Stimulated activated CD4-positive, alpha-beta T cell treated with anti-CD3 and anti-CD28 coated beads, Interleukin-1b, Interleukin-23, amount 100 ng/mL, for 4 hours (primary cell): Measurements from ENCODE around the gene YWHAG.
A peak's percentile ranks its signal among the peaks of the same experiment; 100 is the strongest.
"Not testable (repeated sequence)": the region's sequence is repeated elsewhere in the genome, so short reads cannot be mapped to it uniquely, and the experiment has no call there.

ENCODE experiments used
- DNase-seq, 2 donors: peaks; one replicate each; pipeline ENCODE4 v3.0.0-alpha.2; 2020; ENCODE audit warnings: low read depth in 2 of 2

The YWHAG gene

DNA sequence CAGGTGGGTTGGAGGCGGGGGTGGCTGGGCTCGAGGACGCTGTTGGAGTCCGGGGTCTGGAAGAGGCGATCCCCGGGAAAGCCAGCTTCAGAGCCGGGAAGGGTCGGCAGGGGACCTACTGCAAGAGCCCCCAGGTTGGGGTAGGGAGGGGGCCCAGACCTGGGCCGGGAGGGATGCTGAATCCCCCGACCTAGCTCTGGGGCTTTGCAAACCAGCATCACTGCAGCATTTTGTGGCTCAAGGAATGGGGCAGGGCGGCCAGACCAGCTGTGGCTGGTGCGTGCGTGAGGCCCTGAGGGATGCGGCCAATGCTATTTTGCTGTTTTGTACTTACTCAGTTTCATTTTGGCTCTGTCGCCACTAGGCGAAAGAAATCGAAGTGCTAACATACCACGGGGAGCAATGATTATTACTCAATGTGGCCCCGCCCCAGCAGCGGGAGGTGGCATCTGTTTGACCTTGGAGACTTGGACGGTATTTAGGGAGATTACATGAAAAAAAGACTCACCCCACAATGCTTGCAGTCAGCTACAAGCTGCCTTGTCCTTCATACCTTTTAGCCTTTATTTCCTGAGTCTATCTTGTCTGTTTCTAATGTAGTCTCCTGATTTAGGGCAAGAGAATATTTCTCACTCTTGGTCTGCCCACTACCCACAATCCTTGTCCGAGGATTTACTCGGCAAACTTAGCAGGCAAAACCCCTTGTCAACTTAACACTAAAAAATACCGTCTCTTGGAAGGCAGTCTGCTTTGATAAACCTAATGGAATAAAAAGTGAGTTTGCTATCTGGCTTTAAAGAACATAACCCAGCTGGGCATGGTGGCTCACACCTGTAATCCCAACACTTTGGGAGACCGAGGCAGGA, 40.1 kb downstream of the YWHAG start:
- peak; percentile 31 to 38 for DNase-seq

DNA sequence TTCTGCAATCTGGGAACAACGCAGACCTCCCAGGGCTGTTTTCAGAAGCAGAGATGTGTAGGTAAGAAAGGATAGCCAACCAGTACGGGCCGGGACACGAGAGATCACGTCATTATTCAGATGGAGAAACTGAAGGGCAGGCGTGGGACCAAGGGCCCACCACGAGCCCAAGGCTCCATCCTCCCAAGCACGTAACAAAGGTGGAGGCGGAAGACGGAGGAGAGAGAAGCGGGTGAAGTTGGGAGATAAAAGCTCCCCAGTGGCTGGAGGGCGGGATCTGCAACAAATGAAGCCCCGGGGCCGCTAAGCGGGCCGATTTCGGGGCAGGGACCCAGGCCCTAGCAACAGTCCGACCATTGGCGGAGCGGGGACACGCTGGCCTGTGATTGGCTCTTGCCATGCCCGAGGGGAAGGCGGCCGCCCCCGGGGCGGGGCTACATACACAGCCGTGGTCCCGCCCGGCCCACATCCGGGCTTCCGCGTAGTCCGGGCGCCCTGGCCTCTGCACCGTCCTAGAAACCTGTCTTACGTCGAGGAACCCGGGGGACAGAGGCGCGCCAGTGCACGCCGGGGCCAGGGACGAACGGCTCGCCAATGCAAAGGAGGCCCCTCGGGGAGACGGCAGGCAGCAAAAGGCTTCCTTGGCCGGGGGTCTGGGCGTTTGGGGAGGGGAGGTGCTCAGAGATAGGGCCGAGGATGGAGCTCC, 40.9 kb downstream of the YWHAG start:
- DNase-seq = peak; percentile 89 to 90

DNA sequence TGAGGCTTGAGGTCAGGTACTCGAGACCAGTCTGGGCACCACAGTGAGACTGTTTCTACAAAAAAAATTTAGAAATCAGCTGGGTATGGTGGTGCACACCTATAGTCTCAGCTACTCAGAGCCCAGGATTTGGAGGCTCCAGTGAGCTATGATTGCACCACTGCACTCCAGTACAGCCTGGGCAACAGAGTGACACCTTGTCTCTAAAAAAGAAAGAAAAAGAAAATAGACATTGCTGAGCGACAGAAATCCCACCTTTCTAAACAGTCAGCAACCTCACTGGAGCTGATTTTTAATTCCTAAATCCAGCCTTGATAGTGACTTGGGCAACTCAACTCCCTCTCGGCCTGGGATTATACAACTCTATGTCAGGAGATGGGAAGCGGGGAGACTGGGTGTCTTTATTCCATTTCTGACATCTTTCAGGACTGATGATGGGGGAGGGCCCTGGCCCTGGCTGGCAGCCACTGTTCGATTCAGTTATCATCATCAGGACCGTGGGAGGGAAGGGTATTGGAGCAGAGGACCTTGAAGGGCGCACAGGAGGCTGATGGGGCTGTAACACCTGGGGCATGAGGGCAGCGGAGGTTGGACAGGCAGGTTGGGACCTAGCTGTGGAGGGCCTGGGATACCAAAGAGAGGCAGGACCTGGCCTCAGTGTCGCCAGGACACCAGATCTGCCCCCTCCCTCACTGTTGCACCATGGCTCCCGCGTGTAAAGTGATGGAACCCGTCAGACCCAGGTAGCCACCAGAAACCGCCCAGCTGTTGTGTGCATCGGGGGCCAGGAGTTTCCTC, 41.6 kb downstream of the YWHAG start:
- DNase-seq = no peak

GRCh38 chr7:76315364-76315763, 43.4 kb downstream of the YWHAG start:
- no peak for DNase-seq

- not testable (repeated sequence) for DNase-seq
Observed at GRCh38 chr7:76314740-76315139, 44.1 kb downstream of the YWHAG start.

GRCh38 chr7:76314042-76314721, 44.6 kb downstream of the YWHAG start:
- DNase-seq = peak; percentile 97

- not testable (repeated sequence) for DNase-seq
Observed at GRCh38 chr7:76311838-76312237, 47.0 kb downstream of the YWHAG start.

- no peak for DNase-seq
Observed at GRCh38 chr7:76310102-76310957, 48.5 kb downstream of the YWHAG start.

DNA sequence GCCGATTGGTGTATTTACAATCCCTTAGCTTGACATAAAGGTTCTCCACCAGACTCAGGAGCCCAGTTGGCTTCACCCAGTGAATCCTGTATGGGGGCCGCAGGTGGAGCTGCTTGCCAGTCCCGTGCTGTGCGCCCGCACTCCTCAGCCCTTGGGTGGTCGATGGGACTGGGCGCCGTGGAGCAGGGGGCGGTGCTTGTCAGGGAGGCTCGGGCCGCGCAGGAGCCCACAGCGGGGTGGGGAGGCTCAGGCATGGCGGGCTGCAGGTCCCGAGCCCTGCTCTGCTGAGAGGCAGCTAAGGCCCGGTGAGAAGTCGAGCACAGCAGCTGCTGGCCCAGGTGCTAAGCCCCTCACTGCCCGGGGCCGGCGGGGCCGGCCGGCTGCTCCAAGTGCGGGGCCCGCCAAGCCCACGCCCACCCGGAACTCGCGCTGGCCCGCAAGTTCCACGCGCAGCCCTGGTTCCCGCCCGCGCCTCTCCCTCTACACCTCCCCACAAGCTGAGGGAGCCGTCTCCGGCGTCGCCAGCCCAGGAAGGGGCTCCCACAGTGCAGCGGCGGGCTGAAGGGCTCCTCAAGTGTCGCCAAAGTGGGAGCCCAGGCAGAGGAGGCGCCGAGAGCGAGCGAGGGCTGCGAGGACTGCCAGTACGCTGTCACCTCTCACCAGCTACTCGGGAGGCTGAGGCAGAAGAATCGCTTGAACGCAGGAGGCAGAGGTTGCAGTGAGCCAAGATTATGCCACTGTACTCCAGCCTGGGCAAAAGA, 49.3 kb downstream of the YWHAG start:
- DNase-seq = not testable (repeated sequence)

DNA sequence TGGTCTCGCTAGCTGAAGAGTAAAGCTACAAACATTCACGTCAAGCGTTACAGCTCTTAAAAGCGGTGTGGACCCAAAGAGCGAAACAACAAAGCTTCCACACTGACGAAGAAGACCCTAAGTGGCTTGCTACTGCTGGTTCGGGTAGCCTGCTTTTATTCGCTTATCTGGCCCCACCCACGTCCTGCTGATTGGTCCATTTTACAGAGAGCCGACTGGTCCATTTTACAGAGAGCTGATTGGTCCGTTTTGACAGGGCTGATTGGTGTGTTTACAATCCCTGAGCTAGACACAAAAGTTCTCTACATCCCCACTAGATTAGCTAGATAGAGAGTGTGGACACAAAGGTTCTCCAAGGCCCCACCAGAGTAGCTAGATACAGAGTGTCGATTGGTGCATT, 49.9 kb downstream of the YWHAG start:
- not testable (repeated sequence) for DNase-seq

GRCh38 chr7:76304888-76305375, 53.9 kb downstream of the YWHAG start:
- DNase-seq = no peak

DNA sequence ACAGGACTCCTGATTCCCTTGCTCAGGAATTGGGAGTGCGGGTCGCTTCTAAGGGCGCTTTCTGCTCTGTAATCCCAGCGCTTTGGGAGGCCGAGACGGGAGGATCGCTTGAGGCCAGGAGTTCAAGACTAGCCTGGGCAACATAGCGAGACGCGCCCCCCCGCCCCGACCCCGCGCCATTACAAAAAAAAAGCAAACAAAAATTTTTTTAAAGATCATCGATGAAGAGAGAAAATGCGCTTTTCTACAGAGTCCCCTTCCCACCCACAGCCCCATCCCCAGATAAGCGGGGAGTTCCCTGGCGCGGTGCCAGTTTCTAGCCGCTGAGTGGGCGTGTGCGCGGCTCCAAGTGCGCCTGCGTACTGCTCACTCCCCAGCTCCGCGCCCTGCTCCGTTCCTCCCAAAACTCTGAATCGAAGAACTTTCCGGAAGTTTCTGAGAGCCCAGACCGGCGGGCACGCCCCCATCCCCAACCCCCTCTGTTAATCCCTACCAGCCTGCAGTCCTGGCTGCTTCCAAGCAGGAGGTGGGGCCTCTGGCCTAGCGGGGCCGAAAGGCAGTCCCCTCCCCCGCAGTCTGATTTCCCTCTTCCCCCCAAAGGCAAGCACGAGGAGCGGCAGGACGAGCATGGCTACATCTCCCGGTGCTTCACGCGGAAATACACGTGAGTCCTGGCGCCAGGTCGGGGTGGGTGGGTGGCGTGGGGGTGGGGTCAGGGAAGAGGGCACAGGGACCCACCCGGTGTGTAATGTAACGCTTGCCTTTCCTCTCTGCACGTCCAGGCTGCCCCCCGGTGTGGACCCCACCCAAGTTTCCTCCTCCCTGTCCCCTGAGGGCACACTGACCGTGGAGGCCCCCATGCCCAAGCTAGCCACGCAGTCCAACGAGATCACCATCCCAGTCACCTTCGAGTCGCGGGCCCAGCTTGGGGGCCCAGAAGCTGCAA, 55.3 kb downstream of the YWHAG start:
- peak; percentile 78 to 82 for DNase-seq

GRCh38 chr7:76302347-76303201, 56.2 kb downstream of the YWHAG start, which contains the start of gene HSPB1:
Gene HSPB1 (plus strand): TSS chr7:76302673. CDS start chr7:76302713, 40 bp downstream.
- DNase-seq = peak in 1 of 2 donors; percentile 61

DNA sequence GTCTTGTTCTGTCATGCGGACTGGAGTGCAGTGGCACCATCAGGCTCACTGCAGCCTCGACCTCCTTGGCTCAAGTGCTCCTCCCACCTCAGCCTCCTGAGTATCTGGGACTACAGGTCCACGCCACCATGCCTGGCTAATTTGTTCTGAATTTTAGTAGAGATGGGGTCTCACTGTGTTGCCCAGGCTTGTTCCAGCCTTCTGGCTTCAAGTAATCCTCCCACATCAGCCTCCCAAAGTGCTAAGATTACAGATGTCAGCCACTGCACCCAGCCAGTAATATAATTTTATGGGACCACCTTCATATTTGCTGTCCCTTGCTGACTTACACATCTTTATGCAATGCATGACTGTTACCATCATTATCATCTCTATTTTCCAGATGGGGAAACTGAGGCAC, 57.8 kb downstream of the YWHAG start:
- no peak for DNase-seq

DNA sequence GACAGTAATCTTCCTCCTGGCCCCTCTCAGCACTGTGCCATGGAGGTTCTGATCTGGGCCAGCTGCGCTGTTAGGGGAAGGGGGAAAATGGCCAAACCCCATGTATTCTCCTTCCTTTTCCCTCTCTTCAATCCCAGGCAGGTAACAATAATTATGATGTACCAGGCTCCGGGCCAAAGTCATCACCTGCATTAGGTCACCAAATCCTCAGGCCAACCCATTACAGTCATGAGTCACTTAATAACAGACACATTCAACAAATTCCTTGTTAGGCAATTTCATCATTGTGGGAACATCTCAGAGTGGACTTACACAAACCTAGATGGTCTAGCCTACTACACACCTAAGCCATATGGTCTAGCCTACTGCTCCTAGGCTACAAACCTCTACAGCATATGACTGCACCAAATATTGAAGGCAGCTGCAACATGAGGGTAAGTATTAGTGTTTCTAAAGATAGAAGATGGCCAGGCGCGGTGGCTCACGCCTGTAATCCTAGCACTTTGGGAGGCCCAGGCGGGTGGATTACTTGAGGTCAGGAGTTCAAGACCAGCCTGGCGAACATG, 58.5 kb downstream of the YWHAG start:
- DNase-seq = no peak

GRCh38 chr7:76296743-76297740, 61.7 kb downstream of the YWHAG start:
- DNase-seq = no peak
